ENCODE results near the gene GET4. TPM values are rescaled to one million over a fixed set of nuclear protein-coding genes. Genes with fewer than 3 reads are reported as not detected.

Gene GET4
- total and polyA plus RNA-seq, 10 of the 15 experiments (the other 5 are each of a cell fraction or from before 2014, with no cell fraction given), result 0.66 to 73.8 (median 34.0) TPM

DNA sequence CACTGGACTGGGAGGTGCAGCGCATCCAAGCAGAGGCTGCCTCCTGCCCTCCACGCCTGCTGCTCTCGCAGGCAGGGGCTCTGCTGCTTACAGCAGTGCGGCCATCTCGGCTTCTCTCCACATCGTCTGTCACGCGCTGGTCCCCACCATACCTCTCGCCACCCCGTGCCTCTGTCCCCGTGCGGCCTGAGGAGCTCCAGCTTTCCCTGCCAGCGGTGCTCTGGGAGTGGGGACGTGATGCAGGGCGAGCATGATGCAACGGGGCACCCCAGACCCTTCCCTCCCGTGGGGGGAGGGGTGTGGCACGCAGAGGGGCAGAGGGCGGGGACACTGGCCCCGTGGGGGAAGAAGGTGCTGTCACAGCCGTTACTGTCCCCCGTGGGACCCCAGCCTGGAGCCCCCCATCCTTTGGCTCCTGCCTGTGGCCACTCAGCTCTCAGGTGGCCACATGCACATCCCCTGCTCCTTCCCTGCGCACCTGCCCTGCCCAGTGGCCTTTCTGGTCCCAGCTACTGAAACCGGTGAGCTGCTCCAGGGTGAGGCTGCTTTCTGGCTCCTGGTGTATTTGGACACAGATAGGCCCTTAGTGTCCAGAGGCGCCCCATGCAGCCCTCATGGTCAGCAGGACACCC lies 9.0 kb downstream of the GET4 start:
- POLR2A ChIA-PET, result no interaction called here
- no peak overlapping the region for H3K9ac ChIP-seq (ENCODE audit: control insufficient read depth, insufficient read depth, low read length)
- BruUV-seq (replicated peaks), result no TSS peak
- intact Hi-C loops (cut with micrococcal nuclease; ENCODE audit: unreplicated experiment) (no loop called here), in situ Hi-C loops (cut with MboI) (no loop called here)
- SMC1A ChIA-PET (ENCODE audit: uncharacterized antibody, unreplicated experiment), result no interaction called here
- no peak overlapping the region for H2AFZ ChIP-seq (ENCODE audit: control insufficient read depth, low read depth, low read length)
- no peak overlapping the region for H3K4me2 ChIP-seq (ENCODE audit: control insufficient read depth, insufficient read depth)
- H3K27ac ChIP-seq (ENCODE audit: control insufficient read depth, insufficient read depth), result no peak overlapping the region
- CTCF ChIA-PET, result interaction anchor here (0.6 kb wide), 1 partner anchor 13 kb away, joined by 3 read pairs; no protein-coding TSS in a partner anchor
- no peak overlapping the region for H3K4me3 ChIP-seq
- no peak for DNase-seq (ENCODE audit: low read depth, low spot score)
- no peak for FAIRE-seq
- 85% methylated on average over 21 of the region's 25 CpGs for WGBS (ENCODE audit: insufficient coverage, insufficient replicate concordance, low lambda C conversion rate, missing lambda C conversion rate)
- no peak for TF ChIP-seq SMARCA5 (IDR thresholded peaks at IDR 0.05)
- no peak for TF ChIP-seq PAX5 (IDR thresholded peaks at IDR 0.05; ENCODE audit: borderline replicate concordance, low read depth, low read length)
- TF ChIP-seq, protein P1, sequence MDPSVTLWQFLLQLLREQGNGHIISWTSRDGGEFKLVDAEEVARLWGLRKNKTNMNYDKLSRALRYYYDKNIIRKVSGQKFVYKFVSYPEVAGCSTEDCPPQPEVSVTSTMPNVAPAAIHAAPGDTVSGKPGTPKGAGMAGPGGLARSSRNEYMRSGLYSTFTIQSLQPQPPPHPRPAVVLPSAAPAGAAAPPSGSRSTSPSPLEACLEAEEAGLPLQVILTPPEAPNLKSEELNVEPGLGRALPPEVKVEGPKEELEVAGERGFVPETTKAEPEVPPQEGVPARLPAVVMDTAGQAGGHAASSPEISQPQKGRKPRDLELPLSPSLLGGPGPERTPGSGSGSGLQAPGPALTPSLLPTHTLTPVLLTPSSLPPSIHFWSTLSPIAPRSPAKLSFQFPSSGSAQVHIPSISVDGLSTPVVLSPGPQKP (IDR thresholded peaks at IDR 0.05; ENCODE audit: low read depth, low read length), result no peak
- no peak for TF ChIP-seq NBN (IDR thresholded peaks at IDR 0.05)
- no peak for TF ChIP-seq BACH1 (IDR thresholded peaks at IDR 0.05; ENCODE audit: borderline replicate concordance)
- no peak for TF ChIP-seq NFYA (IDR thresholded peaks at IDR 0.05; ENCODE audit: borderline replicate concordance, low read depth, low read length)
- no peak for TF ChIP-seq IKZF2 (IDR thresholded peaks at IDR 0.05)
- TF ChIP-seq RBBP5 (conservative IDR thresholded peaks at IDR 0.05), result no peak
- TF ChIP-seq, protein P2, sequence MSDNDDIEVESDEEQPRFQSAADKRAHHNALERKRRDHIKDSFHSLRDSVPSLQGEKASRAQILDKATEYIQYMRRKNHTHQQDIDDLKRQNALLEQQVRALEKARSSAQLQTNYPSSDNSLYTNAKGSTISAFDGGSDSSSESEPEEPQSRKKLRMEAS (IDR thresholded peaks at IDR 0.05; ENCODE audit: low read depth, low read length), result no peak
- no peak for TF ChIP-seq ZZZ3 (IDR thresholded peaks at IDR 0.05; ENCODE audit: control insufficient read depth, insufficient read length, low read depth)
- no peak for TF ChIP-seq CHD1 (IDR thresholded peaks at IDR 0.05; ENCODE audit: low read depth, low read length)
- TF ChIP-seq, protein P3, sequence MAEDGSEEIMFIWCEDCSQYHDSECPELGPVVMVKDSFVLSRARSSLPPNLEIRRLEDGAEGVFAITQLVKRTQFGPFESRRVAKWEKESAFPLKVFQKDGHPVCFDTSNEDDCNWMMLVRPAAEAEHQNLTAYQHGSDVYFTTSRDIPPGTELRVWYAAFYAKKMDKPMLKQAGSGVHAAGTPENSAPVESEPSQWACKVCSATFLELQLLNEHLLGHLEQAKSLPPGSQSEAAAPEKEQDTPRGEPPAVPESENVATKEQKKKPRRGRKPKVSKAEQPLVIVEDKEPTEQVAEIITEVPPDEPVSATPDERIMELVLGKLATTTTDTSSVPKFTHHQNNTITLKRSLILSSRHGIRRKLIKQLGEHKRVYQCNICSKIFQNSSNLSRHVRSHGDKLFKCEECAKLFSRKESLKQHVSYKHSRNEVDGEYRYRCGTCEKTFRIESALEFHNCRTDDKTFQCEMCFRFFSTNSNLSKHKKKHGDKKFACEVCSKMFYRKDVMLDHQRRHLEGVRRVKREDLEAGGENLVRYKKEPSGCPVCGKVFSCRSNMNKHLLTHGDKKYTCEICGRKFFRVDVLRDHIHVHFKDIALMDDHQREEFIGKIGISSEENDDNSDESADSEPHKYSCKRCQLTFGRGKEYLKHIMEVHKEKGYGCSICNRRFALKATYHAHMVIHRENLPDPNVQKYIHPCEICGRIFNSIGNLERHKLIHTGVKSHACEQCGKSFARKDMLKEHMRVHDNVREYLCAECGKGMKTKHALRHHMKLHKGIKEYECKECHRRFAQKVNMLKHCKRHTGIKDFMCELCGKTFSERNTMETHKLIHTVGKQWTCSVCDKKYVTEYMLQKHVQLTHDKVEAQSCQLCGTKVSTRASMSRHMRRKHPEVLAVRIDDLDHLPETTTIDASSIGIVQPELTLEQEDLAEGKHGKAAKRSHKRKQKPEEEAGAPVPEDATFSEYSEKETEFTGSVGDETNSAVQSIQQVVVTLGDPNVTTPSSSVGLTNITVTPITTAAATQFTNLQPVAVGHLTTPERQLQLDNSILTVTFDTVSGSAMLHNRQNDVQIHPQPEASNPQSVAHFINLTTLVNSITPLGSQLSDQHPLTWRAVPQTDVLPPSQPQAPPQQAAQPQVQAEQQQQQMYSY (CRISPR knock-in tag; IDR thresholded peaks at IDR 0.05), result no peak
- TF ChIP-seq RB1 (IDR thresholded peaks at IDR 0.05; ENCODE audit: borderline replicate concordance), result no peak
- TF ChIP-seq EP300 (IDR thresholded peaks at IDR 0.05; ENCODE audit: borderline replicate concordance in 1 of 2, control insufficient read depth in 1 of 2, low read depth in 2 of 2, low read length in 2 of 2), result no peak
- TF ChIP-seq, protein P4, sequence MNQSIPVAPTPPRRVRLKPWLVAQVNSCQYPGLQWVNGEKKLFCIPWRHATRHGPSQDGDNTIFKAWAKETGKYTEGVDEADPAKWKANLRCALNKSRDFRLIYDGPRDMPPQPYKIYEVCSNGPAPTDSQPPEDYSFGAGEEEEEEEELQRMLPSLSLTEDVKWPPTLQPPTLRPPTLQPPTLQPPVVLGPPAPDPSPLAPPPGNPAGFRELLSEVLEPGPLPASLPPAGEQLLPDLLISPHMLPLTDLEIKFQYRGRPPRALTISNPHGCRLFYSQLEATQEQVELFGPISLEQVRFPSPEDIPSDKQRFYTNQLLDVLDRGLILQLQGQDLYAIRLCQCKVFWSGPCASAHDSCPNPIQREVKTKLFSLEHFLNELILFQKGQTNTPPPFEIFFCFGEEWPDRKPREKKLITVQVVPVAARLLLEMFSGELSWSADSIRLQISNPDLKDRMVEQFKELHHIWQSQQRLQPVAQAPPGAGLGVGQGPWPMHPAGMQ (IDR thresholded peaks at IDR 0.05; ENCODE audit: borderline replicate concordance), result no peak
- no peaks in the 10 kb centered on the region for H3K27me3 ChIP-seq (replicated peaks in 1 of 2; ENCODE audit: control insufficient read depth in 2 of 2, insufficient read depth in 2 of 2, low read length in 1 of 2)
- peaks cover 3% of the 10 kb centered on the region; the same call in 1 of the 2 replicates for H4K20me1 ChIP-seq (ENCODE audit: control insufficient read depth, insufficient read depth)
- no peaks in the 10 kb centered on the region; the same call in 2 of the 3 replicates for H3K9me3 ChIP-seq (replicated peaks; ENCODE audit: control insufficient read depth, insufficient read depth, low read length)
- ATAC-seq, result no peak
- H3K79me2 ChIP-seq (ENCODE audit: control insufficient read depth, insufficient read depth, low read length), result peaks cover 34% of the 10 kb centered on the region
- H3K4me1 ChIP-seq (ENCODE audit: control insufficient read depth, insufficient read depth, low read length), result no peaks in the 10 kb centered on the region
- H3K36me3 ChIP-seq (ENCODE audit: control insufficient read depth in 2 of 2, insufficient read depth in 2 of 2, low read length in 1 of 2), result peaks cover 0 to 29% of the 10 kb centered on the region in 2 experiments; a peak in 3 of 4 replicates
- RAD21 ChIA-PET (ENCODE audit: unreplicated experiment), result no interaction called here
